ENCODE measurements around the gene CYP2A7.

DNA sequence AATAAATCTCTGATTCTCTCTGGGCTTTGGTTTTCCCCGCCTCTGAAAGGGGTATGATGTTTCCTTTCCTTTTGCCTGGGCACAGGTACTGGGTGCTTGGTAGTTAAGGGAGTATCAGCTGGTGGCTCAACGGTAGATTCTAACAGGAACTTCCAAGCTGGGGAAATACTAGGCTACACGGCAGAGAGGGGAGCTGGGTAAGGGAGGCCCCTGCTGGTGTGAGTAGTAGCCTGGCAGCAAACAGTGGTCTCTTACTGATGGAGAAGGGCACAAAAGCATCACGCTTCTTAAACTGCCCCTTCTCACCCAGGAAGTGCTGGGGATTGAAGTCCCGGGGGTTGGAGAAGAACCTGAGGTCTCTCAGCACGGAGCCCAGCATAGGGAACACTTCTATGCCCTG lies 26.9 kb upstream of the CYP2A7 start:
- TF ChIP-seq, protein P1, sequence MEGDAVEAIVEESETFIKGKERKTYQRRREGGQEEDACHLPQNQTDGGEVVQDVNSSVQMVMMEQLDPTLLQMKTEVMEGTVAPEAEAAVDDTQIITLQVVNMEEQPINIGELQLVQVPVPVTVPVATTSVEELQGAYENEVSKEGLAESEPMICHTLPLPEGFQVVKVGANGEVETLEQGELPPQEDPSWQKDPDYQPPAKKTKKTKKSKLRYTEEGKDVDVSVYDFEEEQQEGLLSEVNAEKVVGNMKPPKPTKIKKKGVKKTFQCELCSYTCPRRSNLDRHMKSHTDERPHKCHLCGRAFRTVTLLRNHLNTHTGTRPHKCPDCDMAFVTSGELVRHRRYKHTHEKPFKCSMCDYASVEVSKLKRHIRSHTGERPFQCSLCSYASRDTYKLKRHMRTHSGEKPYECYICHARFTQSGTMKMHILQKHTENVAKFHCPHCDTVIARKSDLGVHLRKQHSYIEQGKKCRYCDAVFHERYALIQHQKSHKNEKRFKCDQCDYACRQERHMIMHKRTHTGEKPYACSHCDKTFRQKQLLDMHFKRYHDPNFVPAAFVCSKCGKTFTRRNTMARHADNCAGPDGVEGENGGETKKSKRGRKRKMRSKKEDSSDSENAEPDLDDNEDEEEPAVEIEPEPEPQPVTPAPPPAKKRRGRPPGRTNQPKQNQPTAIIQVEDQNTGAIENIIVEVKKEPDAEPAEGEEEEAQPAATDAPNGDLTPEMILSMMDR (IDR thresholded peaks at IDR 0.05; ENCODE audit: insufficient read depth, low read length, poor library complexity, severe bottlenecking), result no peak
- TF ChIP-seq EZH2phosphoT487 (conservative IDR thresholded peaks at IDR 0.05; ENCODE audit: low read length), result no peak

Data from SU-DHL-6 (cell line).